Activated CD4-positive, alpha-beta T cell treated with anti-CD3 and anti-CD28 coated beads, Interleukin-2, amount 50 U/mL, for 48 hours (primary cell): ENCODE data around the gene KCNK18.
"Not testable (repeated sequence)": the region's sequence is repeated elsewhere in the genome, so short reads cannot be mapped to it uniquely, and the experiment has no call there.

Source experiments
- DNase-seq, 2 experiments: peaks; one replicate each; pipeline ENCODE4 v3.0.0-alpha.2; 2020

Gene KCNK18

DNA sequence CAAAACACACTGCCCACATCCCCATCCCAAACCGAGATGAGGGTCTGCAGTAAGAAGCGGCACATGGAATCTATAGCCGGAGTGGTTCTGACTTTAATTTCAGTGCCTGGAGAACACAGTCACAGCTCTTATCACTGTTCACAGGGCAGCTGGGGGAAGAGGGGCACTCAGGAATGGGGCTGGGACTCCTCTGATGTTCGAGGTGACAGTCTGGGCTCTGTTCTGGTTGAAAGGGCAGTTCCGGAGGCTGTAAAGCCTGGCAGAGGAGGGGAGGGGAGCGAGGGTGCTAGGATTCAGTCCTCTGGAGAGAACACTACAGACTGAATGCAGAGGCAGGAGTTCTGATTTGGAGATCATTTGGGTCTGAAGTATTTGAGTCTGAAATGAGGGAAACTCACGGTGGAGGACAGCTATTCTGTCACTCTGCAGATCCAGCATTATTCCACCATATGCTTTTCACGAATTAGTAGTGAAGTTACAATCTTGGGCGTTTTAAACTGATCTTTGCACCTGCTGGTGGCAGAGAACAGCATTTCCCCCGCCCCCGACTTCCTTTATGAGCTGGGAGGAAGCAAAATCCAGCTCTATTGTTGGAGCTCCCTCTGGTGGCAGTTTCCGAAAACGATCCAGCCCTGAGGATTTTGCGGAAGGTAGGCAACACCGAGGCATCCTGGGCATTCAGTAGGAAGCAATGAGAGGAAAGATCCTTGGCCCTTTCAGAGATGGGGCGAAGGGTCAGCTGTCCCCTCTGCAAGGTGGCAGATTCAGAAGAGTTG lies 22.7 kb upstream of the KCNK18 start:
- peak; percentile 90 to 92 for DNase-seq

DNA sequence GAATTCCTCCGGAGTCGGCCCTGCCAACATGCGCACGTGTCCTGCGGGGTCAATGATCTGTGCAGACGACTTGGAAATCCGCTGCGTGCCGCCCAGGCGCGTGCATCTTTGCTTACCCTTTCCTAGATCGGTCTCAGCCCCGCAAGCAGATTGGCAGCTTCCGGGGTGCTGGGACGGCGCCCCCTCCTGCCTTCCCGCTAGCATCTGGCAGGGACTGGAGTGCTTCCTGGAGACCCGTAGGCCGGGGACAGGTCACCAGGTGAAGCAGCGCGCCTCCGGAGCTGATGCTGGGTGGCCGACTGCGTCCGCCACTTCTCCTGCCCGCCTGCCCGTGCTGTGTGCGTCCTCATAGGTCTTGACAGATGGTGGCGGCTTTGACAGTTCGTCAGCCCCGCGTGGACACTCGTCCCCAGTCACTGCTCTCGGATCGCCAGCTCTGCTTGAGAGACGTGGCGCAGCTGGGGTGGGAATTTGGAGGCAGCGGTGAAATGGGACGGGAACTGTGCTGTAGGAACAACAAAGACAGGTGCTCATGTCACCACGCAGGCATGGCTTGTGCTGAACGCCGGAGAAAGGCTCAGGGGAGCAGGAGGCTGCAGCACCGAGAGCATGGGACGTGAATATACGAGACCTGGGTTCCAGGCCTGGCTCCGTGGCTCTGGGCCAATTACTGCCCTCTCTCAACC lies 21.9 kb upstream of the KCNK18 start:
- peak in 1 of 2 experiments; percentile 11 for DNase-seq

GRCh38 chr10:117175901-117176534 lies 21.3 kb upstream of the KCNK18 start:
- DNase-seq = peak; percentile 86 to 88

DNA sequence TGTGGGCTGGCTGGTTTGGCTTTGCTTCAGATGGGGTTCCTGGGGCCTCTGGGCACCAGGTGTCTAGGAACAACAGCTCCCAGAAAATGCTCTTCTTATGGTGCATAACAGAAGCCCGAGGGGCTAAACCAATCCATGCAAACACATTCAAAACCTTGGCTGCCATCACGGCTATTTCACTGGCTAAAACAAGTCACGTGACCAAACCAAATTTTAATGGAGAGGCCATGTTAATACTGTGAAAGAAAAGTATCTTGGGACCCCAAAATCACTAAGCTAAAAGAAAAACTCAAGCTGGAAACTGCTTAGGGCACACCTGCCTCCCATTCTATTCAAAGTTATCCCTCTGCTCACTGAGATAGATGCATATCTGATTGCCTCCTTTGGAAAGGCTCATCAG lies 19.1 kb upstream of the KCNK18 start:
- no peak for DNase-seq

GRCh38 chr10:117184296-117184695 lies 13.0 kb upstream of the KCNK18 start:
- DNase-seq = no peak

DNA sequence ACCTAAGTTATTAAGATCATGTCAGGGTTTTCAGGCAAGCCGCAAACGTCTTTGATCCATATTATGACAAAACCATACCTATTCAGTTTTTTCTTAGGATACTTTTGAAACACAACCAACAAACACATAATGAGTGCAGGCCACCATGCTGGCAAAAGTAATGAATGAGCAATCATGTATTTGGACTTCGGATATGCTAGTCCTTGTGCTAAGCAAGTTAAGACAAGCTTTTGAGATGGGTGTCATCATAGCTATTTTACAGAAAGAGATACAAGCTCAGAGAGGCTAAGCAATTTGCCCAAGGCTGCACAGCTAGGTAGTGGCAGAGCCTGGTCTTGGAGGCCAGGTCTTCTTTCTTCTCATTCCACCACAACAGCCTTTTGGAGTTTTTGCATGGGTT lies 12.5 kb upstream of the KCNK18 start:
- DNase-seq = no peak

DNA sequence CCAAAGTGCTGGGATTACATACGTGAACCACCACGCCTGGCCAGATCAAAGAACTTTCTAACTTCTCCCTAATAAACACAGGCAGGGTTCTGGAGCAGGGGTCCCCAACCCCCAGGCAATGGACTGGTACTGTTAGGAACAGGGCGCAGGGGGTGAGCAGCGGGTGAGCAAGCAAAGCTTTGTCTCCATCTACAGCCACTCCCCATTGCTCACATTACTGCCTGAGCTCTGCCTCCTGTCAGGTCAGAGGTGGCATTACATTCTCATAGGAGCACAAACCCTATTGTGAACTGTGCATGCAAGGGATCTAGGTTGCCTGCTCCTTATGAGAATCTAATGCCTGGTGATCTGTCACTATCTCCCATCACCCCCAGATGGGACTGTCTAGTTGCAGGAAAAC lies 11.5 kb upstream of the KCNK18 start:
- not testable (repeated sequence) for DNase-seq

DNA sequence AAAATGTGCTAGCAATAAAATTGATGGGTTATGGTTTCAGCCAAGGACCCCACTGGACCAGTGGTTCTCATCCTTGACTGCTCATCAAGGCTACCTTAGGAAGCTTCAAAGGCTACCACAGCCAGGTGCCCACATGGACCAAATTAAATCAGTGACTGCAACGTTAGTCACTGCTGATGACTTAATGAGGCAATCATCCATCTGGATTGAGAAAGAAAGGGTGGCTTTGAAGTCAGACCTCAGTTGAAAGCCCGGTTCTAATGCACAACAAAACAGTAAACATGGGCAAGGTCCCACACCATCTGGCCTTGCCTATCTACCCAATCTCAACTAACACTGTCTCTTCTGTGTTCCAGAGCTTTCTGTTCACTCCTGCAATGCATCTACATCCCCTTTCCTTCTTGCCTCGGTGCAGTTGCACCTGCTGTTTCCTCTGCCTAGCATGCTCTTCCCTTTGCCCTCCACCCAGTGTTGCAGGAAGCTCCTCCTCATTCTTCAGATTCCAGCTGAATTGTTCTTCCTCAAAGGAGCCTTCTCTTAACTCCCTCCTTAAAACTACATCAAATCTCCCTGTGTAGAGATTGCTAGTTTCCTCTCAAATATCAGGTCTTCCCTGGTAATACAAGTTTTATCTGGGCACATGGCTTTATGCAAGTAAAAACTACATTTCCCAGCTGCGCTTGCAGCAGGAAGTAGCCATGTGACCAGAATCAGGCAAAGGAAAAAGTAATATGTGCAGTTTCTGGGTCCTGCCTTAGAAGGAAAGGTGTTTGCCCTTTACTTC lies 10.3 kb upstream of the KCNK18 start:
- no peak for DNase-seq

GRCh38 chr10:117188371-117188770 lies 8.9 kb upstream of the KCNK18 start:
- no peak for DNase-seq

GRCh38 chr10:117189557-117189956 lies 7.7 kb upstream of the KCNK18 start:
- no peak for DNase-seq

- no peak for DNase-seq
Observed at GRCh38 chr10:117198088-117198487, 799 bp downstream of the KCNK18 start.

DNA sequence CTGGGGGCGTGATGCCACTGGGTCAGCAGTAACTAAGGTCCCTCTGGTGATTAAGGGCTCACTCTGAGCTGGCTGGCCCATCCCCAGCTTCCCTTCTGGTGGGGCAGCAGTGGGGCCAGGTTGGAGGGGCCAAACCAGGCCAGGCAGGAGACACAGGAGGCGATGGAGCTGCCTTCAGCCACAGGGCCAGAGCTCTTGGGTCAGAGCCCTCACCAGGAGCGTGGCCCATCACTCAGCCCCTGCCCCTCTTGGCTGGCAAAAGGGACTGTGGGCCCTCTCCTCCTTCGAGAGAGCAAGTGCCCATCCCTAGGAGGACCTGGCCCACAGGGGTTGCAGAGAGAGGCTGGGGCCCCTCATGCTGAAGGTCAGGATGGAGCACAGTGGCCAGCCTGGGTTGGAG lies 4.5 kb downstream of the KCNK18 start:
- no peak for DNase-seq

- DNase-seq = no peak
Observed at GRCh38 chr10:117204316-117204715, 7.0 kb downstream of the KCNK18 start.

GRCh38 chr10:117212176-117212575 lies 14.9 kb downstream of the KCNK18 start:
- DNase-seq = no peak

DNA sequence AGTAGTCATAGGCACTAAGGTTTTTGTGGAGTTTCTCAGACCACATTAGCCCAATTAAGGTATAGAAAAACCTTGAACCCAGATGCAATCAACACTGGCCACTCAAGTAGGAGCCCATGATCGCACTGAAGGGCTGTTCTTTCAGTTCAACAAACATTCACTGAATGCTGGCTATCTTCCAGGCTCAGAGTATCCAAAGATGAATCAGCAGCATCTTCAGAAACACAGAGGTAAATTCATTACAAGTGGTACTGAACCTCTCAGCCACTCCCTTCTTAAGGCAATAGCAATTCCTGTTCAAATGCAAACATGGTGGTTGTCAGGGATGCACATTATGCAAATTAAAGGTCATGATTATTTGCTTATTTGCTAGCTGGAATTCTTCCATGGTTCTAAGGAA lies 17.1 kb downstream of the KCNK18 start:
- no peak for DNase-seq

GRCh38 chr10:117215079-117215478 lies 17.8 kb downstream of the KCNK18 start:
- DNase-seq = no peak

DNA sequence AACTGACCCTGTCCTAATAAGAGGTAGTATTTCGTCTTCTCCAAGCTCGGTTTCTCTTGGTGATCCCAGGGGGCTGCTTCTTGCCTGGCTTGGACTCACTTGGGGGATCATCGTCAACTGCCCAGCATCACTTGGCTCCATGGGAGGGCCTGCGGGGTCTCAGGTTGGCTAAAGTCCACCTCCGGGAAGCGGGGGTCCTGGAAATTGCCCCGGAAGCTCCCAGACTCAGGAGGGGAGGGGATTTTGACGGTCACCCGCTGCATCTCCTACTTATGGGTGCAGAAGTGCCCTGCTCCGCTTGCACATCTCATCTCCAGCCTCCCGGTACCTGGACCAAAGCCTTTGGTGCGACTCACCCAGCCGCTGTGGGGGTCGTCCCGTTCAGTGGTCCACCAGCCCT lies 18.7 kb downstream of the KCNK18 start:
- no peak for DNase-seq

DNA sequence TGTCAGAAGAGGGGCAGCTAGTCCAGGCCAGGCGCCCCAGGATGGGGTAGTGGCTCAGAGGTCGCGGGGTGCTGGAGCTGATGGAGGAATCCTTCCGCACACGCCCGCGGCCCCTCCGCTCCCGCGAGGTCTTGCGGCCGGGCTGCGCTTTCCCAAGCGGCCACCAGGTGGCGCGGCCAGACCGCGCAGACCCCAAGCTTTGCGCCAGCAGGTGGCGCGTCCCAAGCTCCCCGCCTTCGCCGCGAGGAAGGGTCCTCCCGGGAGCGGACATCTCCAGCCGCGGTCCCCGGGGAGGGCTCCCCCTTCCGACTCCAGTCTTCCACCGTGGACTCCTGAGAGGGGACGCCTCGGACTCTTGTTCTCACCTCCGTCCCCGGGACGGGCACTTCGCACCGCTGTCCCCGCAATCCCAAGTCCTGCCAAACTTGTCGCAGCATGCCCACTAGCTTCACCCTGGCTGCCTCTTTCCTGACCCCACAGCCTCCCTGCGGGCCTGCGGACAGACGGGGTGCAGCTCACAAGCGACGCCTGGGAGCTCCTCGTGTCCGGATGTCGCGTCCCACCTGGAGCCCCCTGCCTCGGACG lies 19.4 kb downstream of the KCNK18 start:
- peak; percentile 67 to 74 for DNase-seq

- DNase-seq = peak; percentile 7 to 26
Observed at GRCh38 chr10:117217196-117217761, 20.0 kb downstream of the KCNK18 start.

- DNase-seq = no peak
Observed at GRCh38 chr10:117218654-117219053, 21.4 kb downstream of the KCNK18 start.

- DNase-seq = no peak
Observed at GRCh38 chr10:117221156-117221711, 23.9 kb downstream of the KCNK18 start.

DNA sequence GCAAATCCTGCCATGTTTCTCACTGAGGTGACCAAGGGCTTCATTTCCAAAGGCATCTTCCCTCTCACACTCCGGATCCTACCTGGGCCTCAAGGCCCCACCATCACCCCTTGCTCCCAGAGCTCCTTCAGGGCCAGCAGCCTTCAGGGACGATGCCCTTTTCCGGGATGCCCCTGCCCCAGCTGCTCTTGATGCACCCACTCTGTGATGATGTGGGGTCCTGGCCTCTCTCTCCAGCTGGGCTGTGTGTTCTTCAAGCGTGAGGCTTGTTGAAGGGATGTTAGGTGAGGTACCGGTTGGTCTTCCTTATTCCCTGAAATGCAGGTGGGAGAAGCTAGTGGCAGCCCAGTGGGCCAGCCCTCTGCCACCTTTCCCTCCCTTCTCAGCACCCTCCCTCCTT lies 25.3 kb downstream of the KCNK18 start:
- DNase-seq = no peak
